K562 (cell line): ENCODE results near the gene BMF. TPM values are rescaled to one million over a fixed set of nuclear protein-coding genes. Genes with fewer than 3 reads are reported as not detected.

Experiments
- ARID2 ChIP-seq: fragments of 450-650 bp; IDR thresholded peaks from 2 replicates; pipeline ENCODE4 v1.6.1; 2017; ENCODE audit warnings: antibody characterized with exemption, mild to moderate bottlenecking
- EGR1 ChIP-seq: fragments of 450-650 bp; conservative IDR thresholded peaks from 2 replicates; pipeline ENCODE4 v1.6.1; 2017; ENCODE audit warnings: mild to moderate bottlenecking
- ELF1 ChIP-seq: fragments of 200-800 bp; sonication (Bioruptor generic); IDR thresholded peaks from 2 replicates; pipeline ENCODE4 v1.6.1; 2016; ENCODE audit warnings: missing genetic modification characterization, missing compliant biosample characterization
- HLTF ChIP-seq: fragments of 450-650 bp; IDR thresholded peaks from 2 replicates; pipeline ENCODE4 v1.6.1; 2016
- KDM5B ChIP-seq: fragments of 200-600 bp; sonication (generic); IDR thresholded peaks from 2 replicates; pipeline ENCODE4 v1.6.1; 2012; ENCODE audit warnings: low read depth, mild to moderate bottlenecking, moderate library complexity, low read length, control low read depth, inconsistent platforms; ENCODE audit not compliant: insufficient replicate concordance
- MYNN ChIP-seq, 2 experiments: sonication (generic); formaldehyde crosslinking in 1 of 2; IDR thresholded peaks; 2 replicates each; pipeline versions ENCODE4 v1.5.0 to v1.6.1; 2016 to 2020; ENCODE audit warnings: antibody characterized with exemption in 1 of 2, missing genetic modification reagents in 1 of 2
- NELFE ChIP-seq: IDR thresholded peaks from 2 replicates; pipeline ENCODE4 v1.6.1; 2011; ENCODE audit warnings: mild to moderate bottlenecking; ENCODE audit not compliant: insufficient read depth, insufficient read length
- NFIX ChIP-seq: fragments of 250-450 bp; sonication (Bioruptor Pico); IDR thresholded peaks from 2 replicates; pipeline ENCODE4 v1.4.0; 2020; ENCODE audit warnings: low read depth, mild to moderate bottlenecking, moderate library complexity
- PML ChIP-seq: IDR thresholded peaks from 2 replicates; pipeline ENCODE4 v1.6.1; 2012; ENCODE audit warnings: low read length, inconsistent platforms
- RAD21 ChIP-seq, 2 experiments: fragments of 250-450 bp in 1 of 2; fragments of 450-650 bp in 1 of 2; sonication (Bioruptor Pico) in 1 of 2; formaldehyde crosslinking in 1 of 2; IDR thresholded peaks in 1 of 2; conservative IDR thresholded peaks in 1 of 2; 2 replicates each; pipeline versions ENCODE4 v1.4.0 to v1.8.0; 2020 to 2022; ENCODE audit warnings: mild to moderate bottlenecking in 2 of 2, moderate library complexity in 1 of 2
- SMARCE1 ChIP-seq: fragments of 450-650 bp; IDR thresholded peaks from 2 replicates; pipeline ENCODE4 v1.7.1; 2016; ENCODE audit warnings: mild to moderate bottlenecking
- SRSF7 ChIP-seq: fragments of 200-400 bp; formaldehyde crosslinking; optimal IDR thresholded peaks from 2 replicates; pipeline ENCODE3; 2017; ENCODE audit warnings: mild to moderate bottlenecking, low read depth, low read length
- ZBTB17 ChIP-seq: fragments of 450-650 bp; formaldehyde crosslinking; IDR thresholded peaks from 2 replicates; pipeline ENCODE4 v1.4.0; 2020; ENCODE audit warnings: mild to moderate bottlenecking
- ZFP1 ChIP-seq: fragments of 450-650 bp; formaldehyde crosslinking; IDR thresholded peaks from 2 replicates; pipeline ENCODE4 v1.4.0; 2020; ENCODE audit warnings: mild to moderate bottlenecking, mixed read lengths
- ZNF184 ChIP-seq: sonication (generic); formaldehyde crosslinking; IDR thresholded peaks from 2 replicates; pipeline ENCODE4 v1.5.0; 2020; ENCODE audit warnings: missing genetic modification reagents
- ZNF274 ChIP-seq: IDR thresholded peaks from 2 replicates; pipeline ENCODE4 v1.6.1; 2011; ENCODE audit warnings: low read depth, mild to moderate bottlenecking, low read length, moderate library complexity, borderline replicate concordance
- polyA plus RNA-seq, 8 experiments: library from polyadenylated mRNA; depleted of rRNA in 4 of 8; stranded (reverse) in 5 of 8; unstranded in 3 of 8; fragments of >200 nt; fragmentation: Nextera tagmentation in 2 of 8; fragmentation: Illumina TruSeq in 1 of 8; extraction: Ambion mirVana in 2 of 8; extraction: Trizol in 1 of 8; gene quantifications; 2 replicates each; pipeline versions ENCODE4 v1.2.1 to v1.2.3, GENCODE V29; 2011 to 2014; ENCODE audit warnings: inconsistent platforms in 1 of 8, missing spikeins in 1 of 8
- total RNA-seq, 7 experiments: library from RNA; depleted of rRNA in 6 of 7; stranded (reverse); fragments of >200 nt in 6 of 7; fragmentation: Illumina TruSeq in 2 of 7; extraction: Trizol in 2 of 7; gene quantifications; 2 replicates each; pipeline versions ENCODE4 v1.2.1 to v1.2.3, GENCODE V29; 2011 to 2021; ENCODE audit warnings: low replicate concordance in 1 of 7
- TF ChIP-seq, protein P1 (sequence below): fragments of 450-650 bp; formaldehyde crosslinking; IDR thresholded peaks from 2 replicates; pipeline ENCODE4 v1.4.0; 2022; ENCODE audit warnings: missing genetic modification characterization
- TF ChIP-seq, protein P2 (sequence below): fragments of 450-650 bp; IDR thresholded peaks from 2 replicates; pipeline ENCODE4 v1.6.1; 2017; ENCODE audit warnings: mild to moderate bottlenecking, moderate library complexity
- TF ChIP-seq, protein P3 (sequence below): fragments of 250-450 bp; sonication (Bioruptor Pico); IDR thresholded peaks from 2 replicates; pipeline ENCODE4 v1.8.0; 2021; ENCODE audit warnings: mild to moderate bottlenecking, moderate library complexity
- TF ChIP-seq, protein P4 (sequence below): fragments of 450-650 bp; formaldehyde crosslinking; IDR thresholded peaks from 2 replicates; pipeline ENCODE4 v1.4.0; 2020; ENCODE audit warnings: mild to moderate bottlenecking, mixed read lengths
- TF ChIP-seq, protein P5 (sequence below): fragments of 250-450 bp; sonication (Bioruptor Pico); IDR thresholded peaks from 2 replicates; pipeline ENCODE4 v1.8.0; 2021; ENCODE audit warnings: borderline replicate concordance, mild to moderate bottlenecking, moderate library complexity; ENCODE audit not compliant: poor library complexity, severe bottlenecking

Gene BMF
- total and polyA plus RNA-seq, 9 of the 15 experiments (the other 6 are each of a cell fraction or from before 2014, with no cell fraction given): 0.25 to 0.91 (median 0.59) TPM; not detected in 2

DNA sequence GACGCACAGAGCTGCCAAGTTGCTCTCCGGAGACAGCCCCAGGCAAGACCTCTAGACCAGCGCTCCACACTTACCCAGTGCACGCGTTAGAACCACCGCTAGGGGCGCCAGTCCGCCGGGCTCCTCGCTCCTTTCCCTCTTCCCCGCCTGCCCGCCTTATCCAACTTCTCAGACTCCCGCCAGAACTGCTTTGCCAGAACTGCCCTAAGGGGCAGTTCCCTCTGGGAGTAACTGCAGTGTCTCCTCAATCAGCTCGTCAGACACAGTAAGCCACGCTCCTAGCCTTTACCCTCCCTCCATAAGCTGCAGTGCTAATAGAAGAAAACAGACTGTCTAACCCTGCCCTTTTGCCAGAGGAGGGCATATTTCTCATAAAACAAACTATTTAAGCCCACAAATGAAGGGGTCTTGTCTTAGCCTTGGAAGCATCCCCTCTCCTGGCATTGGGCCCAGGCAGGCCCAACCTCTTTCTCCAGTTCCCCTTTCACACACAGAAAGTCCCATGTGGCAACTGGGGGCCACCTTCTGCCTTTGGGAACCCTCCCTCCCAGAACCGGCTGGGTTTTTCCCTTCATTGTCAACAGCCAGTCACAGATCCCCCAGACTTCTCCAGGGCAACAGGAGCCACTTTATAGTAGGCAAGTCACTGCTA, 3.7 kb downstream of the BMF start (continued):
- TF ChIP-seq, protein P1, sequence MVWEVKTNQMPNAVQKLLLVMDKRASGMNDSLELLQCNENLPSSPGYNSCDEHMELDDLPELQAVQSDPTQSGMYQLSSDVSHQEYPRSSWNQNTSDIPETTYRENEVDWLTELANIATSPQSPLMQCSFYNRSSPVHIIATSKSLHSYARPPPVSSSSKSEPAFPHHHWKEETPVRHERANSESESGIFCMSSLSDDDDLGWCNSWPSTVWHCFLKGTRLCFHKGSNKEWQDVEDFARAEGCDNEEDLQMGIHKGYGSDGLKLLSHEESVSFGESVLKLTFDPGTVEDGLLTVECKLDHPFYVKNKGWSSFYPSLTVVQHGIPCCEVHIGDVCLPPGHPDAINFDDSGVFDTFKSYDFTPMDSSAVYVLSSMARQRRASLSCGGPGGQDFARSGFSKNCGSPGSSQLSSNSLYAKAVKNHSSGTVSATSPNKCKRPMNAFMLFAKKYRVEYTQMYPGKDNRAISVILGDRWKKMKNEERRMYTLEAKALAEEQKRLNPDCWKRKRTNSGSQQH: no peak
- TF ChIP-seq RAD21 (CRISPR knock-in tag; conservative IDR thresholded peaks at IDR 0.05 in 1 of 2, IDR thresholded peaks at IDR 0.05 in 1 of 2): peak; percentile 42 to 65; a peak in 3 of 4 replicates
- no peak for TF ChIP-seq PML
- TF ChIP-seq, protein P2, sequence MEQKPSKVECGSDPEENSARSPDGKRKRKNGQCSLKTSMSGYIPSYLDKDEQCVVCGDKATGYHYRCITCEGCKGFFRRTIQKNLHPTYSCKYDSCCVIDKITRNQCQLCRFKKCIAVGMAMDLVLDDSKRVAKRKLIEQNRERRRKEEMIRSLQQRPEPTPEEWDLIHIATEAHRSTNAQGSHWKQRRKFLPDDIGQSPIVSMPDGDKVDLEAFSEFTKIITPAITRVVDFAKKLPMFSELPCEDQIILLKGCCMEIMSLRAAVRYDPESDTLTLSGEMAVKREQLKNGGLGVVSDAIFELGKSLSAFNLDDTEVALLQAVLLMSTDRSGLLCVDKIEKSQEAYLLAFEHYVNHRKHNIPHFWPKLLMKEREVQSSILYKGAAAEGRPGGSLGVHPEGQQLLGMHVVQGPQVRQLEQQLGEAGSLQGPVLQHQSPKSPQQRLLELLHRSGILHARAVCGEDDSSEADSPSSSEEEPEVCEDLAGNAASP: no peak
- TF ChIP-seq, protein P3, sequence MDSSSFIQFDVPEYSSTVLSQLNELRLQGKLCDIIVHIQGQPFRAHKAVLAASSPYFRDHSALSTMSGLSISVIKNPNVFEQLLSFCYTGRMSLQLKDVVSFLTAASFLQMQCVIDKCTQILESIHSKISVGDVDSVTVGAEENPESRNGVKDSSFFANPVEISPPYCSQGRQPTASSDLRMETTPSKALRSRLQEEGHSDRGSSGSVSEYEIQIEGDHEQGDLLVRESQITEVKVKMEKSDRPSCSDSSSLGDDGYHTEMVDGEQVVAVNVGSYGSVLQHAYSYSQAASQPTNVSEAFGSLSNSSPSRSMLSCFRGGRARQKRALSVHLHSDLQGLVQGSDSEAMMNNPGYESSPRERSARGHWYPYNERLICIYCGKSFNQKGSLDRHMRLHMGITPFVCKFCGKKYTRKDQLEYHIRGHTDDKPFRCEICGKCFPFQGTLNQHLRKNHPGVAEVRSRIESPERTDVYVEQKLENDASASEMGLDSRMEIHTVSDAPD (CRISPR knock-in tag): no peak
- peak; percentile 36; the same call in 1 of the 2 replicates for TF ChIP-seq SMARCE1
- no peak for TF ChIP-seq ELF1
- peak; percentile 39 for TF ChIP-seq KDM5B
- no peak for TF ChIP-seq EGR1
- TF ChIP-seq, protein P4, sequence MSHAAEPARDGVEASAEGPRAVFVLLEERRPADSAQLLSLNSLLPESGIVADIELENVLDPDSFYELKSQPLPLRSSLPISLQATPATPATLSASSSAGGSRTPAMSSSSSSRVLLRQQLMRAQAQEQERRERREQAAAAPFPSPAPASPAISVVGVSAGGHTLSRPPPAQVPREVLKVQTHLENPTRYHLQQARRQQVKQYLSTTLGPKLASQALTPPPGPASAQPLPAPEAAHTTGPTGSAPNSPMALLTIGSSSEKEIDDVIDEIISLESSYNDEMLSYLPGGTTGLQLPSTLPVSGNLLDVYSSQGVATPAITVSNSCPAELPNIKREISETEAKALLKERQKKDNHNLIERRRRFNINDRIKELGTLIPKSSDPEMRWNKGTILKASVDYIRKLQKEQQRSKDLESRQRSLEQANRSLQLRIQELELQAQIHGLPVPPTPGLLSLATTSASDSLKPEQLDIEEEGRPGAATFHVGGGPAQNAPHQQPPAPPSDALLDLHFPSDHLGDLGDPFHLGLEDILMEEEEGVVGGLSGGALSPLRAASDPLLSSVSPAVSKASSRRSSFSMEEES (CRISPR knock-in tag): no peak
- TF ChIP-seq SRSF7: no peak
- no peak for TF ChIP-seq NELFE
- no peak for TF ChIP-seq ZNF274
- TF ChIP-seq, protein P5, sequence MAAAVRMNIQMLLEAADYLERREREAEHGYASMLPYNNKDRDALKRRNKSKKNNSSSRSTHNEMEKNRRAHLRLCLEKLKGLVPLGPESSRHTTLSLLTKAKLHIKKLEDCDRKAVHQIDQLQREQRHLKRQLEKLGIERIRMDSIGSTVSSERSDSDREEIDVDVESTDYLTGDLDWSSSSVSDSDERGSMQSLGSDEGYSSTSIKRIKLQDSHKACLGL (CRISPR knock-in tag): no peak
- no peak for TF ChIP-seq ARID2
- no peak for TF ChIP-seq MYNN (IDR thresholded peaks at IDR 0.05)
- no peak for TF ChIP-seq MYNN (CRISPR knock-in tag; IDR thresholded peaks at IDR 0.05)
- TF ChIP-seq ZFP1 (CRISPR knock-in tag): no peak
- no peak for TF ChIP-seq ZNF184 (CRISPR knock-in tag)
- no peak for TF ChIP-seq HLTF
- no peak for TF ChIP-seq NFIX
- no peak for TF ChIP-seq ZBTB17 (CRISPR knock-in tag)
